IgD-negative memory B cell (primary cell): ENCODE data around the gene USP26. TPM values are rescaled to one million over a fixed set of nuclear protein-coding genes. Genes with fewer than 3 reads are reported as not detected.
"Not testable (repeated sequence)": the region's sequence is repeated elsewhere in the genome, so short reads cannot be mapped to it uniquely, and the experiment has no call there.

Experiments used
- H3K27ac Mint-ChIP-seq, 3 donors: one replicate each; pipeline ENCODE4 v1.8.0; 2020 to 2022; ENCODE audit warnings: mild to moderate bottlenecking in 3 of 3, mixed read lengths in 3 of 3, moderate library complexity in 1 of 3
- H3K27me3 Mint-ChIP-seq: one replicate; pipeline ENCODE4 v1.8.0; 2021; ENCODE audit warnings: mixed read lengths
- H3K36me3 Mint-ChIP-seq: one replicate; pipeline ENCODE4 v1.8.0; 2020; ENCODE audit warnings: mild to moderate bottlenecking, mixed read lengths
- H3K4me1 Mint-ChIP-seq, 3 donors: one replicate each; pipeline ENCODE4 v1.8.0; 2020 to 2022; ENCODE audit warnings: mixed read lengths in 3 of 3, mild to moderate bottlenecking in 1 of 3
- H3K4me3 Mint-ChIP-seq, 4 donors: one replicate each; pipeline ENCODE4 v1.8.0; 2020 to 2022; ENCODE audit warnings: mild to moderate bottlenecking in 4 of 4, mixed read lengths in 4 of 4, moderate library complexity in 3 of 4
- H3K9me3 Mint-ChIP-seq, 3 donors: one replicate each; pipeline ENCODE4 v1.8.0; 2020 to 2021; ENCODE audit warnings: mixed read lengths in 3 of 3, mild to moderate bottlenecking in 1 of 3
- polyA plus RNA-seq: library from polyadenylated mRNA; unstranded; fragments of 300-500 nt; fragmentation: Illumina TruSeq; gene quantifications from one replicate; pipeline ENCODE4 v1.2.3, GENCODE V29; 2021

The USP26 gene
- polyA plus RNA-seq, 1 donor from 2014 or later = not detected

- H3K9me3 Mint-ChIP-seq, H3K4me3 Mint-ChIP-seq, H3K27ac Mint-ChIP-seq, H3K36me3 Mint-ChIP-seq, H3K27me3 Mint-ChIP-seq, H3K4me1 Mint-ChIP-seq: not testable (repeated sequence)
Observed at GRCh38 chrX:132980035-132980434, 116.9 kb downstream of the USP26 start.

Other genes with a start within 250 kb of the USP26 start
- gene HS6ST2, start 138.5 kb downstream of the USP26 start, polyA plus RNA-seq = not detected
- gene TFDP3, start 121.2 kb upstream of the USP26 start, polyA plus RNA-seq = not detected